GM18517 (cell line): ENCODE measurements around the gene PLA2G6.

Experiments used
- ATAC-seq: cut with Tn5 transposase; IDR thresholded peaks from one replicate; pipeline ENCODE4 v1.9.1; 2021; ENCODE audit warnings: mild to moderate bottlenecking, moderate library complexity; ENCODE audit not compliant: unreplicated experiment

PLA2G6 gene

GRCh38 chr22:38112381-38112780 lies 69.2 kb downstream of the PLA2G6 start:
- no peak for ATAC-seq

- ATAC-seq: no peak
Measured at GRCh38 chr22:38111925-38112355, 69.7 kb downstream of the PLA2G6 start.

- no peak for ATAC-seq
Measured at GRCh38 chr22:38110863-38111852, 70.5 kb downstream of the PLA2G6 start.

GRCh38 chr22:38110008-38110862 lies 71.4 kb downstream of the PLA2G6 start, which contains the start of gene BAIAP2L2:
BAIAP2L2 (minus strand) TSS chr22:38110684; CDS start chr22:38110525, 159 bp downstream.
- ATAC-seq: no peak

- no peak for ATAC-seq
Measured at GRCh38 chr22:38109371-38110001, 72.1 kb downstream of the PLA2G6 start.

- ATAC-seq: no peak
Measured at GRCh38 chr22:38108561-38109319, 72.9 kb downstream of the PLA2G6 start.

GRCh38 chr22:38107692-38108515 lies 73.7 kb downstream of the PLA2G6 start:
- no peak for ATAC-seq

GRCh38 chr22:38106814-38107578 lies 74.6 kb downstream of the PLA2G6 start:
- ATAC-seq: no peak

GRCh38 chr22:38104084-38104483 lies 77.5 kb downstream of the PLA2G6 start:
- ATAC-seq: no peak

GRCh38 chr22:38103641-38104040 lies 78.0 kb downstream of the PLA2G6 start:
- no peak for ATAC-seq

- no peak for ATAC-seq
Measured at GRCh38 chr22:38098410-38099249, 83.0 kb downstream of the PLA2G6 start.

GRCh38 chr22:38097557-38098409 lies 83.8 kb downstream of the PLA2G6 start:
- no peak for ATAC-seq

- no peak for ATAC-seq
Measured at GRCh38 chr22:38097058-38097457, 84.6 kb downstream of the PLA2G6 start.

GRCh38 chr22:38089474-38089851 lies 92.2 kb downstream of the PLA2G6 start:
- no peak for ATAC-seq

- no peak for ATAC-seq
Measured at GRCh38 chr22:38088629-38089473, 92.8 kb downstream of the PLA2G6 start.

GRCh38 chr22:38087855-38088254 lies 93.8 kb downstream of the PLA2G6 start:
- ATAC-seq: no peak
